Renal cortical epithelial cell (primary cell): Measurements from ENCODE around the gene HBG1. TPM values are rescaled to one million over a fixed set of nuclear protein-coding genes. Genes with fewer than 3 reads are reported as not detected.
"Not testable (repeated sequence)": the region's sequence is repeated elsewhere in the genome, so short reads cannot be mapped to it uniquely, and the experiment has no call there.

Source experiments
- DNase-seq: peaks from one replicate; pipeline ENCODE4 v3.0.0-alpha.2; 2011; ENCODE audit warnings: low read depth
- total RNA-seq: library from RNA; depleted of rRNA; stranded (reverse); fragments of >200 nt; gene quantifications from 2 replicates; pipeline ENCODE4 v1.2.3, GENCODE V29; 2014

Gene HBG1
- not detected in 2 replicates for total RNA-seq

GRCh38 chr11:5249807-5250396 lies at the start of gene HBG1:
TSS of gene HBG1 (minus strand) at chr11:5249857. CDS start at chr11:5249804, 53 bp downstream.
- not testable (repeated sequence) for DNase-seq

GRCh38 chr11:5298451-5298850 lies 48.8 kb upstream of the HBG1 start:
- DNase-seq = no peak

DNA sequence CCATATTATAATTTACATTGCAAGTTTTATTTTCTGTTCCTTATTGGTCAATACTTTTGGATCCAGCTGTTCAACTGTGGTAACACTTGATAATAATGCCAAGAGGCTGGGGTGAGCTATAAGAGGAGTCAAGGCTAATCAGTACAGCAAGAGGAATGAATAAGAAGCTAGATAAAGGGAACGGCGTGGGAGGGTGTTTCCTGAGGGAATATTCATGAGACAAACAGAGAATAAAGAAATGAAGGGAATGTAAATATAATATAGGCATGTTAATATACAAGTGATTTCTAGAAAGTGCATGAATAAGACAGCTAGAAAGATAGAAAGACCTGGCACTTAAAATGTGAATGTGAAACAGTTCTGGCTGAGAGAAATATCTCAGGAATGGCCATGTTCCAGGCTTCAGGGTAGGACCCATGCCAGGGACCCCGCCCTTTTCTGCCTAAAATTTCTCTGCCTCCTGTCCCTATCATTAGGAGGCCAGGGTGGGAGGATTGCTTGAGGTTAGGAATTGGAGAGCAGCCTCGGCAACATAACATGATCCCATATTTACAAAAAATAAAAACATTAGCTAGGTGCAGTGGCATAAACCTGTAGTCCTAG lies 48.2 kb upstream of the HBG1 start:
- DNase-seq = no peak

GRCh38 chr11:5294342-5294995 lies 44.8 kb upstream of the HBG1 start:
- not testable (repeated sequence) for DNase-seq

DNA sequence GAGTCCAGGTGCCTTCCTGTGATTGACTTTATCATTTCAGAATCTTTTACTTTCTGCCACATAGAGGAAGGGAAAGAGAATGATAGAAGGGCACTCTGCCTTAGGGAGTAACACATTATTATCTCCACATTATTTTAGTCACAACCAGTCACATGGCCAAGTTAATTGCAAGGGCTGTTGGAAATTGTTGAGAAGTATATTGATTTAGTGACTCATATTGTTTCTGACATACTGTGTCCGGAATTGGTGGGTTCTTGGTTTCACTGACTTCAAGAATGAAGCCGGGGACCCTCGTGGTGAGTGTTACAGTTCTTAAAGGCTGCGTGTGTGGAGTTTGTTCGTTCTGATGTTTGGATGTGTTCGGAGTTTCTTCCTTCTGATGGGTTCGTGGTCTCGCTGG lies 43.4 kb upstream of the HBG1 start:
- DNase-seq = no peak

GRCh38 chr11:5291207-5291838 lies 41.7 kb upstream of the HBG1 start:
- DNase-seq = peak; percentile 61

- DNase-seq = no peak
Observed at GRCh38 chr11:5290106-5290505, 40.4 kb upstream of the HBG1 start.

DNA sequence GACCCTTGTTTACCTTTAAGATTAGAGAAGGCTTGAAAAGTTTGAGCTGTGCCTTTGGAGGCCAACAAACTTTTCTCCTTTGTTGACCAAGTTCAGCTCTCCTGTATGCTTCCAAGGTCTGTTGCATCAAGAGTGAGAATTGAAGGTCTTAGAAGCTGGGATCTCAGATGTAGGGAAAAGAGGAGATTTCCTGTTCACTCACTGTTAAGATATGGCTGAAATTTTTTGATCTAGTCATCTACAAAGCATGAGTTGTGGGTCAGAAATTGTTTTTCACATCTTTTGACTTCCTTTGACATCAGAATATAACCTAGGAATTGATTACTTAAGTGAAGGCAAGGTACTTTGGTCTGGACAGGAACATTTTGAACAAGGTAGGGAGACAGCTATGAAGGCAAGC lies 40.0 kb upstream of the HBG1 start:
- no peak for DNase-seq

DNA sequence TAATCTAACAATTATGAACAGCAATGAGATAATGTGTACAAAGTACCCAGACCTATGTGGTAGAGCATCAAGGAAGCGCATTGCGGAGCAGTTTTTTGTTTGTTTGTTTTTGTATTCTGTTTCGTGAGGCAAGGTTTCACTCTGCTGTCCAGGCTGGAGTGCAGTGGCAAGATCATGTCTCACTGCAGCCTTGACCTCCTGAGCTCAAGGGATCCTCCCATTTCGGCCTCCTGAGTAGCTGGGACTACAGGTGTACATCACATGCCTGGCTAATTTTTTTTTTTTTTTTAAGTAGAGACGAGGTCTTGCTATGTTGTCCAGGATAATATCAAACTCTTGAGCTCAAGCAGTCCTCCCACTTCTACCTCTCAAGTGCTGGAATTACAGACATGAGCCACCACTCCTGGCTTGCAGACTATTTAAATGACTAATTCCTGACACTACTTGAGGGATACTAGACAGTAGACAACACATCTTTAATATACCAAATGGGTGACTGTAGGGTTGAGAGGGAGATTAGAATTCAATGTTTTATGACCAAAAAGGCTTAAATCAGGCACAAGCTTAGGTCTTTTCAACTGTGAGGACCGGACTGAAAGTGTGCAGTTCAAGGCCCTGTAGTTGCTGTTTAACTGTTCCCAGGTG lies 39.4 kb upstream of the HBG1 start:
- no peak for DNase-seq

DNA sequence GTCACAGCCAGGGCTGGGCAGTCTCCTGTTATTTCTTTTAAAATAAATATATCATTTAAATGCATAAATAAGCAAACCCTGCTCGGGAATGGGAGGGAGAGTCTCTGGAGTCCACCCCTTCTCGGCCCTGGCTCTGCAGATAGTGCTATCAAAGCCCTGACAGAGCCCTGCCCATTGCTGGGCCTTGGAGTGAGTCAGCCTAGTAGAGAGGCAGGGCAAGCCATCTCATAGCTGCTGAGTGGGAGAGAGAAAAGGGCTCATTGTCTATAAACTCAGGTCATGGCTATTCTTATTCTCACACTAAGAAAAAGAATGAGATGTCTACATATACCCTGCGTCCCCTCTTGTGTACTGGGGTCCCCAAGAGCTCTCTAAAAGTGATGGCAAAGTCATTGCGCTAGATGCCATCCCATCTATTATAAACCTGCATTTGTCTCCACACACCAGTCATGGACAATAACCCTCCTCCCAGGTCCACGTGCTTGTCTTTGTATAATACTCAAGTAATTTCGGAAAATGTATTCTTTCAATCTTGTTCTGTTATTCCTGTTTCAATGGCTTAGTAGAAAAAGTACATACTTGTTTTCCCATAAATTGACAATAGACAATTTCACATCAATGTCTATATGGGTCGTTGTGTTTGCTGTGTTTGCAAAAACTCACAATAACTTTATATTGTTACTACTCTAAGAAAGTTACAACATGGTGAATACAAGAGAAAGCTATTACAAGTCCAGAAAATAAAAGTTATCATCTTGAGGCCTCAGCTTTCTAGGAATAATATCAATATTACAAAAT lies 38.6 kb upstream of the HBG1 start:
- DNase-seq = no peak

DNA sequence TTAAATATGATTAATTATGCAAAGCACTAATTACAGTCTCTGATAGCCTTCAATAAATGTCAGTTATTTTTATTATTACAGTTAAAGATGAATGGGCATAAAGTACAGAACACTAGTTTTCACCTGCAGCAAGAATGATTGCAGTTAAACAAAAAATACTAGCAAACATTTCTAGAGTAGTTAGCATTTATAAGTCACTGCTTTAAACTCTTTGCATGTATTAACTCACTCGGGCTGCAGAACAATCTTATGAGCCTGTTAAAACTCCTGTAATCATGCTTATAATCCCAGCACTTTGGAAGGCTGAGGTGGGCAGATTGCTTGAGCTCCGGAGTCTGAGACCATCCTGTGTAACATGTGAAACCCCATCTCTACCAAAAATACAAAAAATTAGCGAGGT lies 37.2 kb upstream of the HBG1 start:
- no peak for DNase-seq

DNA sequence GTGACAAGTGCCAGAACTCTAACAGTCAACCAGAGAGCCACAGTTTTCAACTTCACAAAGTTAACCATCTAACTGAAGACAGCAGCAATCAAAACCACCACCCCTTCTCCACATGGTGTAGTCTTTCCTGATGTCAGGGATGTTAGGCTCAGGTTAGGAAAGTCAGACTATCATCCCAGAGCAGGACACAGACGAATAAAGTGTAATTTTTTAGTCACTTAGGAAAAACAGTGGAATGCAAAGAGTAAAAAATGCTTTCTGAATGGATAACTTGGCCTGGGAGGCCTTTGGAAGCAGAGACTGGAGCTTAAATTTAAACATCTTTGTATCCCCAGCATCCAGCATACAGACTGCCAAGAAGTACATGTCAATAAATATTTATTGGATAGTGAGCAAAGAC lies 36.7 kb upstream of the HBG1 start:
- DNase-seq = no peak

DNA sequence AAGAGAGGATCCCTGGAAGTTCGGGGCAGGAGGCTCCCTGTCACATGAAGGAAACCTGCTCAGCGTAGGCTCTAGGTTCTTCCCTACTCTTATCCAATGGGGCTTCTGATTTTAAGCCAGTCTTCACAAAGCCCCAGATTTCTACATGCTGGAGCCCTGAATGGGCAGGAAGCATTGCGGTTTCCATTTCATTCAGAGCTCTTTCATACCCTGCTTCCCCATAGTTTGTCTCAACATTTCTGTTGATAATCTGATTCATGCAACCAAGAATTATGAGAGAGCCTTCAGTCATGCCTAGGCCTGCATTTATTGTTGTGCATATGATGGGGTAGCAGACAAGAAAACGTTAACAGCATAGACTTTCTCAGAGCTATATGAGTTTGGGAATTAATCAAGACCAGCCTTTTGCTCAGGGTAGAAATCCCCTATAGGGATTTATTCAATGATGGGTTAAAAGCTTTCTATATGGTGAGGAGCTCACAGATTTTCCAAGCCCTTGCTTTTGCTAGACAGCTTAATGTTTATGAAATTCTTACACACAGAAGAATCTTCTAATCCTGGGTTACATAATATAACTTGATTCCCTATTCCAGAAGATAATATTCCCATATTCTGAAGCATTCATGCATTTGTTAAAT lies 36.2 kb upstream of the HBG1 start:
- DNase-seq = no peak

DNA sequence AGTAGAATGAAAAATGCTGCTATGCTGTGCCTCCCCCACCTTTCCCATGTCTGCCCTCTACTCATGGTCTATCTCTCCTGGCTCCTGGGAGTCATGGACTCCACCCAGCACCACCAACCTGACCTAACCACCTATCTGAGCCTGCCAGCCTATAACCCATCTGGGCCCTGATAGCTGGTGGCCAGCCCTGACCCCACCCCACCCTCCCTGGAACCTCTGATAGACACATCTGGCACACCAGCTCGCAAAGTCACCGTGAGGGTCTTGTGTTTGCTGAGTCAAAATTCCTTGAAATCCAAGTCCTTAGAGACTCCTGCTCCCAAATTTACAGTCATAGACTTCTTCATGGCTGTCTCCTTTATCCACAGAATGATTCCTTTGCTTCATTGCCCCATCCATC lies 35.0 kb upstream of the HBG1 start:
- no peak for DNase-seq

- no peak for DNase-seq
Observed at GRCh38 chr11:5283882-5284281, 34.2 kb upstream of the HBG1 start.

GRCh38 chr11:5283086-5283485 lies 33.4 kb upstream of the HBG1 start:
- no peak for DNase-seq

DNA sequence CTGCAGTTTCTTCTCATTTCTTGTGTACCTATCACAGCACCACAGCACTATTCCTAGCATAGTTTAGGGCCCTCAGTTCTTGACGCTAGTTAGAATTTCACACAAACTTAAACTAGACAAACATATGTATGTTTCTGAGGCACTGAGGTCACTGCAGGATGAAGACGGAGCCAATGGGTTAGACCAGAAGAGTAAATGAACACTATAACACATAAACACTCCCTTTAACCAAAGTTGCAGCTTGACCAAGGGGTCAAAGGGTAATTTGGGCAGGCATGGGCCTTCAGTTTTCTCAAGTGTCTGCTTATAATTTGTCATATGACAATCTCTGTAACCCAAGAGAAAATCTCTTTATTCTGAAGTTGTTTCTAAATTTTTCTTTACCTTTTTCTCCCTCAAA lies 33.0 kb upstream of the HBG1 start:
- no peak for DNase-seq

DNA sequence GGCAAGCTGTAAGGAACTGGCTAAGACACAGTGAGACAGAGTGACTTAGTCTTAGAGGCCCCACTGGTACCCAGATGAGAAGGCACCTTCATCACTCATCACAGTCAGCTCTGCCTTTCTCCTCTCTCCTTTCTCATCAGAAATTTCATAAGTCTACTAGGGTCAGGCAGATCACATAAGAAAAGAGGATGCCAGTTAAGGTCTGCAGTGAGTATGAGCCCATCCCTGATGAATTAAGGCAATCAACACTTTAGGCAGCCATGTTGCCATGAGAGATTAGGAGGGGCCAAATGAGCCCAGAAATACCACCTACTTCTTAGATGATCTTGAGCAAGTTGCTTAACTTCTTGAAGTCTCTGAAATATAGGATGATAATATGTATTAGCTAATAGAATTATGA lies 31.9 kb upstream of the HBG1 start:
- DNase-seq = no peak

DNA sequence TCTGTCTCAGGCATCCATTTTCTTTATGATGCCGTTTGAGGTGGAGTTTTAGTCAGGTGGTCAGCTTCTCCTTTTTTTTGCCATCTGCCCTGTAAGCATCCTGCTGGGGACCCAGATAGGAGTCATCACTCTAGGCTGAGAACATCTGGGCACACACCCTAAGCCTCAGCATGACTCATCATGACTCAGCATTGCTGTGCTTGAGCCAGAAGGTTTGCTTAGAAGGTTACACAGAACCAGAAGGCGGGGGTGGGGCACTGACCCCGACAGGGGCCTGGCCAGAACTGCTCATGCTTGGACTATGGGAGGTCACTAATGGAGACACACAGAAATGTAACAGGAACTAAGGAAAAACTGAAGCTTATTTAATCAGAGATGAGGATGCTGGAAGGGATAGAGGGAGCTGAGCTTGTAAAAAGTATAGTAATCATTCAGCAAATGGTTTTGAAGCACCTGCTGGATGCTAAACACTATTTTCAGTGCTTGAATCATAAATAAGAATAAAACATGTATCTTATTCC lies 31.0 kb upstream of the HBG1 start:
- peak; percentile 99 for DNase-seq

GRCh38 chr11:5279471-5280090 lies 29.9 kb upstream of the HBG1 start:
- DNase-seq = no peak
